Liver (tissue), 9 donors: ENCODE measurements around the gene LRRC10B. TPM values are rescaled to one million over a fixed set of nuclear protein-coding genes. Genes with fewer than 3 reads are reported as not detected.

Source experiments
- DNase-seq: peaks from one replicate; pipeline ENCODE4 v3.0.0-alpha.2; 2017; ENCODE audit warnings: low spot score
- H3K27ac ChIP-seq, 2 donors: one replicate each; pipeline ENCODE4 v1.7.0; 2013; ENCODE audit warnings: inconsistent platforms in 2 of 2, low read length in 2 of 2, control low read depth in 1 of 2, low read depth in 1 of 2, mild to moderate bottlenecking in 1 of 2
- H3K27me3 ChIP-seq, 4 donors: one replicate each; pipeline versions ENCODE4 v1.6.1 to v1.7.0; 2013; ENCODE audit warnings: low read length in 3 of 4, inconsistent platforms in 1 of 4, mild to moderate bottlenecking in 1 of 4, moderate library complexity in 1 of 4; ENCODE audit not compliant: control insufficient read depth in 4 of 4, insufficient read depth in 4 of 4
- H3K36me3 ChIP-seq, 4 donors: one replicate each; pipeline versions ENCODE4 v1.6.1 to v1.7.0; 2013; ENCODE audit warnings: low read length in 3 of 4, mild to moderate bottlenecking in 3 of 4, low read depth in 1 of 4, moderate library complexity in 1 of 4; ENCODE audit not compliant: control insufficient read depth in 4 of 4, insufficient read depth in 3 of 4
- H3K4me1 ChIP-seq, 4 donors: one replicate each; pipeline versions ENCODE4 v1.6.1 to v1.7.0; 2013; ENCODE audit warnings: low read length in 3 of 4, mild to moderate bottlenecking in 3 of 4, moderate library complexity in 1 of 4; ENCODE audit not compliant: control insufficient read depth in 4 of 4, insufficient read depth in 4 of 4
- H3K4me3 ChIP-seq, 3 donors: one replicate each; pipeline versions ENCODE4 v1.6.1 to v1.7.0; 2013; ENCODE audit warnings: low read length in 3 of 3, control low read depth in 1 of 3, low read depth in 1 of 3, mild to moderate bottlenecking in 1 of 3
- H3K9ac ChIP-seq, 2 donors: one replicate each; pipeline ENCODE4 v1.7.0; 2013; ENCODE audit warnings: low read length in 2 of 2, mild to moderate bottlenecking in 2 of 2, moderate library complexity in 2 of 2, control low read depth in 1 of 2, low read depth in 1 of 2
- H3K9me3 ChIP-seq, 4 donors: one replicate each; pipeline versions ENCODE4 v1.6.1 to v1.7.0; 2013; ENCODE audit warnings: low read length in 3 of 4; ENCODE audit not compliant: control insufficient read depth in 4 of 4
- ATF3 ChIP-seq: IDR thresholded peaks from 2 replicates; pipeline ENCODE4 v1.6.1; 2016; ENCODE audit warnings: antibody characterized with exemption
- CTCF ChIP-seq: fragments of 150-350 bp; IDR thresholded peaks from 2 replicates; pipeline ENCODE4 v1.5.1; 2017; ENCODE audit warnings: improper control_type of control experiment, low read depth, low read length; ENCODE audit not compliant: missing input control
- EGR1 ChIP-seq, 2 donors: IDR thresholded peaks; 2 replicates each; pipeline ENCODE4 v1.6.1; 2016 to 2018; ENCODE audit warnings: antibody characterized with exemption in 2 of 2, low read depth in 2 of 2
- FOXA1 ChIP-seq: IDR thresholded peaks from 2 replicates; pipeline ENCODE4 v1.6.1; 2016; ENCODE audit warnings: antibody characterized with exemption
- FOXA2 ChIP-seq: IDR thresholded peaks from 2 replicates; pipeline ENCODE4 v1.6.1; 2016; ENCODE audit warnings: antibody characterized with exemption
- GABPA ChIP-seq, 2 donors: IDR thresholded peaks in 1 of 2; conservative IDR thresholded peaks in 1 of 2; 2 replicates each; pipeline ENCODE4 v1.6.1; 2016; ENCODE audit warnings: antibody characterized with exemption in 2 of 2, mild to moderate bottlenecking in 1 of 2, moderate library complexity in 1 of 2
- HNF4A ChIP-seq, 2 donors: conservative IDR thresholded peaks; 2 replicates each; pipeline ENCODE4 v1.6.1; 2016; ENCODE audit warnings: antibody characterized with exemption in 2 of 2, mild to moderate bottlenecking in 2 of 2
- HNF4G ChIP-seq: IDR thresholded peaks from 2 replicates; pipeline ENCODE4 v1.6.1; 2016; ENCODE audit warnings: antibody characterized with exemption
- JUND ChIP-seq, 2 donors: IDR thresholded peaks; 2 replicates each; pipeline ENCODE4 v1.6.1; 2016; ENCODE audit warnings: antibody characterized with exemption in 2 of 2
- MAX ChIP-seq: IDR thresholded peaks from 2 replicates; pipeline ENCODE4 v1.6.1; 2016; ENCODE audit warnings: antibody characterized with exemption
- NR2F2 ChIP-seq: IDR thresholded peaks from 2 replicates; pipeline ENCODE4 v1.6.1; 2016; ENCODE audit warnings: antibody characterized with exemption
- RAD21 ChIP-seq, 2 donors: IDR thresholded peaks; 2 replicates each; pipeline ENCODE4 v1.6.1; 2016; ENCODE audit warnings: antibody characterized with exemption in 2 of 2, mild to moderate bottlenecking in 2 of 2
- REST ChIP-seq: IDR thresholded peaks from 2 replicates; pipeline ENCODE4 v1.6.1; 2016; ENCODE audit warnings: antibody characterized with exemption, mild to moderate bottlenecking
- RXRA ChIP-seq, 2 donors: IDR thresholded peaks; 2 replicates each; pipeline ENCODE4 v1.6.1; 2017 to 2018; ENCODE audit warnings: antibody characterized with exemption in 2 of 2, mild to moderate bottlenecking in 1 of 2
- SP1 ChIP-seq: IDR thresholded peaks from 2 replicates; pipeline ENCODE4 v1.6.1; 2018; ENCODE audit warnings: antibody characterized with exemption, mild to moderate bottlenecking
- TAF1 ChIP-seq: conservative IDR thresholded peaks from 2 replicates; pipeline ENCODE4 v1.6.1; 2016; ENCODE audit warnings: antibody characterized with exemption, mild to moderate bottlenecking
- YY1 ChIP-seq: IDR thresholded peaks from 2 replicates; pipeline ENCODE4 v1.6.1; 2016; ENCODE audit warnings: antibody characterized with exemption, mild to moderate bottlenecking
- WGBS: extraction: QIAGEN DNeasy Blood & Tissue Kit; methylation state at CpG from one replicate; pipeline ENCODE4 v1.1.7; 2013; 5-methylcytosine and 5-hydroxymethylcytosine counted together
- polyA plus RNA-seq, 2 donors: library from polyadenylated mRNA; stranded (reverse) in 1 of 2; unstranded in 1 of 2; fragments of 200-250 nt in 1 of 2; fragments of >200 nt in 1 of 2; fragmentation: Nextera tagmentation in 1 of 2; extraction: Ambion mirVana in 1 of 2; gene quantifications; one replicate each; pipeline versions ENCODE4 v1.2.1 to v1.2.3, GENCODE V29; 2013 to 2015
- total RNA-seq, 2 donors: library from RNA; depleted of rRNA; stranded (reverse); fragments of >200 nt; gene quantifications; one replicate each; pipeline ENCODE4 v1.2.3, GENCODE V29; 2014
- TF ChIP-seq, protein P1 (sequence below): IDR thresholded peaks from 2 replicates; pipeline ENCODE4 v1.6.1; 2016; ENCODE audit warnings: antibody characterized with exemption
- donor health status: healthy.
- donor health status: healthy.
- donor health status: healthy.
- donor health status: healthy.
- donor health status: healthy.

The LRRC10B gene
- total and polyA plus RNA-seq, 4 donors: 0.03 to 0.08 TPM; not detected in 2

- TF ChIP-seq YY1: no peak
- TF ChIP-seq FOXA1: no peak
- no peak for TF ChIP-seq GABPA (IDR thresholded peaks at IDR 0.05 in 1 of 2, conservative IDR thresholded peaks at IDR 0.05 in 1 of 2)
- no peak for TF ChIP-seq HNF4G
Measured at GRCh38 chr11:61505106-61505505, 3.4 kb upstream of the LRRC10B start (continued).

- peaks cover 9 to 14% (median 12%) of the 10 kb centered on the region in 4 donors for H3K4me1 ChIP-seq
- 87% methylated on average over 10 of the region's 10 CpGs for WGBS
- no peak overlapping the region for H3K27ac ChIP-seq
- TF ChIP-seq HNF4G (no peak), JUND (IDR thresholded peaks at IDR 0.05) (no peak), RAD21 (IDR thresholded peaks at IDR 0.05) (no peak)
- no peak overlapping the region for H3K4me3 ChIP-seq
- no peaks in the 10 kb centered on the region for H3K9me3 ChIP-seq
- peaks cover 0 to 6% (median 0%) of the 10 kb centered on the region in 4 donors for H3K27me3 ChIP-seq
- H3K9ac ChIP-seq: no peak overlapping the region
- H3K36me3 ChIP-seq: no peaks in the 10 kb centered on the region
- DNase-seq: no peak
Measured at GRCh38 chr11:61505640-61506155, 2.9 kb upstream of the LRRC10B start.

GRCh38 chr11:61507012-61507768 is 1.4 kb upstream of the LRRC10B start:
- Histone ChIP-seq H3K9ac (no peak overlapping the region), H3K9me3 (no peaks in the 10 kb centered on the region), H3K4me3 (no peak overlapping the region), H3K27me3 (peaks cover 0 to 6% (median 0%) of the 10 kb centered on the region in 4 donors), H3K4me1 (peaks cover 9 to 14% (median 12%) of the 10 kb centered on the region in 4 donors), H3K27ac (no peak overlapping the region), H3K36me3 (no peaks in the 10 kb centered on the region)
- 66% methylated on average over 14 of the region's 14 CpGs for WGBS
- TF ChIP-seq REST (no peak), RAD21 (IDR thresholded peaks at IDR 0.05) (no peak), HNF4A (conservative IDR thresholded peaks at IDR 0.05) (no peak), RXRA (IDR thresholded peaks at IDR 0.05) (no peak), NR2F2 (no peak), YY1 (no peak), FOXA1 (no peak), GABPA (IDR thresholded peaks at IDR 0.05 in 1 of 2, conservative IDR thresholded peaks at IDR 0.05 in 1 of 2) (no peak), EGR1 (IDR thresholded peaks at IDR 0.05; ENCODE audit: low read depth in 2 of 2) (no peak), HNF4G (no peak), JUND (IDR thresholded peaks at IDR 0.05) (no peak), MAX (no peak), ATF3 (no peak), TAF1 (no peak), FOXA2 (no peak), CTCF (no peak), SP1 (no peak)
- TF ChIP-seq, protein P1, sequence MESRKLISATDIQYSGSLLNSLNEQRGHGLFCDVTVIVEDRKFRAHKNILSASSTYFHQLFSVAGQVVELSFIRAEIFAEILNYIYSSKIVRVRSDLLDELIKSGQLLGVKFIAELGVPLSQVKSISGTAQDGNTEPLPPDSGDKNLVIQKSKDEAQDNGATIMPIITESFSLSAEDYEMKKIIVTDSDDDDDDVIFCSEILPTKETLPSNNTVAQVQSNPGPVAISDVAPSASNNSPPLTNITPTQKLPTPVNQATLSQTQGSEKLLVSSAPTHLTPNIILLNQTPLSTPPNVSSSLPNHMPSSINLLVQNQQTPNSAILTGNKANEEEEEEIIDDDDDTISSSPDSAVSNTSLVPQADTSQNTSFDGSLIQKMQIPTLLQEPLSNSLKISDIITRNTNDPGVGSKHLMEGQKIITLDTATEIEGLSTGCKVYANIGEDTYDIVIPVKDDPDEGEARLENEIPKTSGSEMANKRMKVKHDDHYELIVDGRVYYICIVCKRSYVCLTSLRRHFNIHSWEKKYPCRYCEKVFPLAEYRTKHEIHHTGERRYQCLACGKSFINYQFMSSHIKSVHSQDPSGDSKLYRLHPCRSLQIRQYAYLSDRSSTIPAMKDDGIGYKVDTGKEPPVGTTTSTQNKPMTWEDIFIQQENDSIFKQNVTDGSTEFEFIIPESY: no peak
- DNase-seq: no peak
